Parathyroid adenoma (tissue), 2 donors: Measurements from ENCODE around the gene CEMIP.
"Not testable (repeated sequence)": the region's sequence is repeated elsewhere in the genome, so short reads cannot be mapped to it uniquely, and the experiment has no call there.

ENCODE experiments used
- H2AFZ ChIP-seq: fragments of 300-600 bp; sonication (generic); one replicate; pipeline ENCODE4 v1.7.0; 2017; ENCODE audit warnings: antibody characterized with exemption, mild to moderate bottlenecking
- H3K27ac ChIP-seq: fragments of 300-600 bp; sonication (generic); one replicate; pipeline ENCODE4 v1.7.0; 2017
- H3K27me3 ChIP-seq: fragments of 300-600 bp; sonication (generic); one replicate; pipeline ENCODE4 v1.7.0; 2017; ENCODE audit warnings: low read length; ENCODE audit not compliant: control insufficient read depth, insufficient read depth
- H3K36me3 ChIP-seq: fragments of 300-600 bp; sonication (generic); one replicate; pipeline ENCODE4 v1.7.0; 2017; ENCODE audit warnings: low read length; ENCODE audit not compliant: control insufficient read depth, insufficient read depth
- H3K4me1 ChIP-seq: fragments of 300-600 bp; sonication (generic); one replicate; pipeline ENCODE4 v1.7.0; 2017; ENCODE audit warnings: control low read depth
- H3K4me2 ChIP-seq: fragments of 300-600 bp; sonication (generic); one replicate; pipeline ENCODE4 v1.7.0; 2017; ENCODE audit warnings: low read length
- H3K4me3 ChIP-seq: fragments of 300-600 bp; sonication (generic); one replicate; pipeline ENCODE4 v1.7.0; 2017; ENCODE audit warnings: low read depth, low read length
- H3K79me2 ChIP-seq: fragments of 300-600 bp; sonication (generic); one replicate; pipeline ENCODE4 v1.7.0; 2017; ENCODE audit warnings: control low read depth
- H3K9ac ChIP-seq: fragments of 300-600 bp; sonication (generic); one replicate; pipeline ENCODE4 v1.7.0; 2017; ENCODE audit warnings: mild to moderate bottlenecking
- H3K9me3 ChIP-seq: fragments of 300-600 bp; sonication (generic); one replicate; pipeline ENCODE4 v1.7.0; 2017; ENCODE audit warnings: low read length; ENCODE audit not compliant: control insufficient read depth
- CTCF ChIP-seq: fragments of 300-600 bp; sonication (generic); IDR thresholded peaks from one replicate; pipeline ENCODE4 v1.7.0; 2017; ENCODE audit warnings: antibody characterized with exemption, mild to moderate bottlenecking
- donor health status: primary hyperparathyroidism.

The CEMIP gene

GRCh38 chr15:80957556-80957955 lies 178.4 kb downstream of the CEMIP start:
- Histone ChIP-seq H3K79me2 (no peaks in the 10 kb centered on the region), H3K27ac (no peak overlapping the region)

GRCh38 chr15:80957976-80958375 lies 178.8 kb downstream of the CEMIP start:
- no peaks in the 10 kb centered on the region for H3K27me3 ChIP-seq
- H3K36me3 ChIP-seq: no peaks in the 10 kb centered on the region
- H2AFZ ChIP-seq: no peak overlapping the region
- H3K4me1 ChIP-seq: no peaks in the 10 kb centered on the region
- no peak overlapping the region for H3K9ac ChIP-seq
- H3K27ac ChIP-seq: no peak overlapping the region
- H3K4me2 ChIP-seq: no peak overlapping the region
- no peaks in the 10 kb centered on the region for H3K9me3 ChIP-seq
- H3K4me3 ChIP-seq: no peak overlapping the region
- TF ChIP-seq CTCF: no peak
- no peaks in the 10 kb centered on the region for H3K79me2 ChIP-seq

More at GRCh38 chr15:80957556-80957955, 178.4 kb downstream of the CEMIP start:
- no peak overlapping the region for H3K9ac ChIP-seq
- no peaks in the 10 kb centered on the region for H3K36me3 ChIP-seq
- TF ChIP-seq CTCF: no peak
- no peak overlapping the region for H3K4me2 ChIP-seq
- no peaks in the 10 kb centered on the region for H3K9me3 ChIP-seq
- no peaks in the 10 kb centered on the region for H3K4me1 ChIP-seq
- no peak overlapping the region for H3K4me3 ChIP-seq
- H2AFZ ChIP-seq: no peak overlapping the region
- H3K27me3 ChIP-seq: no peaks in the 10 kb centered on the region

- Histone ChIP-seq H3K36me3 (no peaks in the 10 kb centered on the region), H3K4me2 (no peak overlapping the region), H2AFZ (no peak overlapping the region), H3K9ac (no peak overlapping the region), H3K4me1 (no peaks in the 10 kb centered on the region), H3K79me2 (no peaks in the 10 kb centered on the region), H3K27ac (no peak overlapping the region), H3K27me3 (no peaks in the 10 kb centered on the region), H3K4me3 (no peak overlapping the region), H3K9me3 (no peaks in the 10 kb centered on the region)
- no peak for TF ChIP-seq CTCF
These were observed 179.8 kb downstream of the CEMIP start for GRCh38 chr15:80958818-80959495.

GRCh38 chr15:80965454-80965853 lies 186.3 kb downstream of the CEMIP start:
- H3K79me2 ChIP-seq, H3K9me3 ChIP-seq, H3K27ac ChIP-seq, H3K27me3 ChIP-seq, H3K4me2 ChIP-seq, H3K4me1 ChIP-seq, H3K36me3 ChIP-seq, H3K4me3 ChIP-seq, H3K9ac ChIP-seq, H2AFZ ChIP-seq: not testable (repeated sequence)

- Histone ChIP-seq H3K27ac (no peak overlapping the region), H3K27me3 (no peaks in the 10 kb centered on the region), H3K4me1 (no peaks in the 10 kb centered on the region), H3K9me3 (no peaks in the 10 kb centered on the region), H3K79me2 (peaks cover 2% of the 10 kb centered on the region), H2AFZ (no peak overlapping the region), H3K36me3 (no peaks in the 10 kb centered on the region), H3K9ac (no peak overlapping the region), H3K4me3 (no peak overlapping the region), H3K4me2 (no peak overlapping the region)
- TF ChIP-seq CTCF: no peak
These were observed 187.4 kb downstream of the CEMIP start for GRCh38 chr15:80966431-80967197.
